ENCODE data around the gene PRODH. TPM values are rescaled to one million over a fixed set of nuclear protein-coding genes. Genes with fewer than 3 reads are reported as not detected.
A peak's percentile ranks its signal among the peaks of the same experiment; 100 is the strongest.
"Not testable (repeated sequence)": the region's sequence is repeated elsewhere in the genome, so short reads cannot be mapped to it uniquely, and the experiment has no call there.

The PRODH gene
- total and polyA plus RNA-seq, 2 experiments from 2014 or later = 10.0 to 67.4 TPM

- DNase-seq (ENCODE audit: low spot score) (no peak), ATAC-seq (peak; percentile 79)
- Histone ChIP-seq H3K27ac (ENCODE audit: low read depth) (no peak within 1 kb of the TSS), H3K4me2 (no peak within 1 kb of the TSS), H3K4me3 (no peak within 1 kb of the TSS), H3F3A (replicated peaks; ENCODE audit: low read depth) (no peaks in the 10 kb centered on the region), H3K27me3 (ENCODE audit: insufficient read depth) (no peaks in the 10 kb centered on the region), H3K79me2 (replicated peaks; ENCODE audit: insufficient read depth) (no peaks in the 10 kb centered on the region), H3K4me1 (ENCODE audit: insufficient read depth) (no peaks in the 10 kb centered on the region), H3K9me2 (ENCODE audit: insufficient read depth) (no peaks in the 10 kb centered on the region), H4K20me1 (replicated peaks; ENCODE audit: insufficient read depth) (no peaks in the 10 kb centered on the region), H3K36me3 (ENCODE audit: insufficient read depth) (no peaks in the 10 kb centered on the region), H2AFZ (no peak within 1 kb of the TSS)
- Mint-ChIP-seq H3K36me3 (ENCODE audit: low read depth) (no peaks in the 10 kb centered on the region), H3K27me3 (ENCODE audit: insufficient read depth, low read depth, poor library complexity) (no peaks in the 10 kb centered on the region), H3K4me3 (no peak within 1 kb of the TSS), H3K4me1 (no peaks in the 10 kb centered on the region), H3K27ac (no peak within 1 kb of the TSS), H3K9me3 (no peaks in the 10 kb centered on the region)
- TF ChIP-seq ZNF114 (CRISPR knock-in tag; IDR thresholded peaks at IDR 0.05) (no peak), POLR2AphosphoS5 (IDR thresholded peaks at IDR 0.05; ENCODE audit: low read depth) (no peak), CREB1 (CRISPR knock-in tag; IDR thresholded peaks at IDR 0.05; ENCODE audit: low read depth) (no peak), EZH2phosphoT487 (IDR thresholded peaks at IDR 0.05; ENCODE audit: unreplicated experiment) (no peak), REST (IDR thresholded peaks at IDR 0.05; ENCODE audit: unreplicated experiment) (no peak), EZH2 (IDR thresholded peaks at IDR 0.05; ENCODE audit: low read depth, unreplicated experiment) (no peak), ZNF462 (CRISPR knock-in tag; IDR thresholded peaks at IDR 0.05) (no peak), JUNB (IDR thresholded peaks at IDR 0.05; ENCODE audit: unreplicated experiment) (no peak)
Measured at GRCh38 chr22:18905540-18906409, 30.3 kb downstream of the PRODH start, which contains the start of gene DGCR6. Gene DGCR6, plus strand, starts transcription at chr22:18906320. Its CDS starts 55 bp downstream, at chr22:18906375.

- H3K9me3 Mint-ChIP-seq; DNase-seq (ENCODE audit: low spot score); H3F3A ChIP-seq (replicated peaks; ENCODE audit: low read depth); H3K27ac ChIP-seq (ENCODE audit: low read depth); ATAC-seq; H3K79me2 ChIP-seq (replicated peaks; ENCODE audit: insufficient read depth); H3K27me3 ChIP-seq (ENCODE audit: insufficient read depth); H2AFZ ChIP-seq; H3K4me1 ChIP-seq (ENCODE audit: insufficient read depth); H3K9me2 ChIP-seq (ENCODE audit: insufficient read depth); H3K36me3 Mint-ChIP-seq (ENCODE audit: low read depth); H3K4me3 ChIP-seq; H4K20me1 ChIP-seq (replicated peaks; ENCODE audit: insufficient read depth); H3K27ac Mint-ChIP-seq; H3K4me3 Mint-ChIP-seq; H3K4me1 Mint-ChIP-seq; H3K4me2 ChIP-seq; H3K27me3 Mint-ChIP-seq (ENCODE audit: insufficient read depth, low read depth, poor library complexity); H3K36me3 ChIP-seq (ENCODE audit: insufficient read depth): not testable (repeated sequence)
Measured at GRCh38 chr22:18896037-18896657, 39.9 kb downstream of the PRODH start.

Measured in GM23338 (cell line).